ENCODE data around the gene SPEN. TPM values are rescaled to one million over a fixed set of nuclear protein-coding genes. Genes with fewer than 3 reads are reported as not detected.

The SPEN gene
- total RNA-seq, 1 donor from 2014 or later: 55.2 TPM

DNA sequence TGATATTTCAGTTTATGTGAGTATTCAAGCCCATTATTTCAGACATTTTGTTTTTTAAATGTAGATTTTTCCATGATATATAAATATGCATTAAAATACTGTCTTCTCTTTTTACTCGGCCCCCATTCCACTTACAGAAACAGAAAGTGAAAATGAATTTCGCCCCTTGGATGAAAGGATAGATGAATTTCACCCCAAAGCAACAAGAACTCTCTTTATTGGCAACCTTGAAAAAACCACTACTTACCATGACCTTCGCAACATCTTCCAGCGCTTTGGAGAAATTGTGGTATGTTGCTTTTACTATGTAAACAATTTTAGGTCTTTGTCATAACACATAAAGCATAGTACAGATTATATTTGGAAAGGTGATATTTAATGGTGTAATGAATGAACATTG, 68.5 kb downstream of the SPEN start:
- no peak overlapping the region for H3K4me3 ChIP-seq
- TF ChIP-seq POLR2A (IDR thresholded peaks at IDR 0.05) (no peak), POLR2AphosphoS5 (IDR thresholded peaks at IDR 0.05; ENCODE audit: insufficient read depth in 1 of 2, low read depth in 1 of 2) (no peak)
- TF ChIP-seq, protein P1, sequence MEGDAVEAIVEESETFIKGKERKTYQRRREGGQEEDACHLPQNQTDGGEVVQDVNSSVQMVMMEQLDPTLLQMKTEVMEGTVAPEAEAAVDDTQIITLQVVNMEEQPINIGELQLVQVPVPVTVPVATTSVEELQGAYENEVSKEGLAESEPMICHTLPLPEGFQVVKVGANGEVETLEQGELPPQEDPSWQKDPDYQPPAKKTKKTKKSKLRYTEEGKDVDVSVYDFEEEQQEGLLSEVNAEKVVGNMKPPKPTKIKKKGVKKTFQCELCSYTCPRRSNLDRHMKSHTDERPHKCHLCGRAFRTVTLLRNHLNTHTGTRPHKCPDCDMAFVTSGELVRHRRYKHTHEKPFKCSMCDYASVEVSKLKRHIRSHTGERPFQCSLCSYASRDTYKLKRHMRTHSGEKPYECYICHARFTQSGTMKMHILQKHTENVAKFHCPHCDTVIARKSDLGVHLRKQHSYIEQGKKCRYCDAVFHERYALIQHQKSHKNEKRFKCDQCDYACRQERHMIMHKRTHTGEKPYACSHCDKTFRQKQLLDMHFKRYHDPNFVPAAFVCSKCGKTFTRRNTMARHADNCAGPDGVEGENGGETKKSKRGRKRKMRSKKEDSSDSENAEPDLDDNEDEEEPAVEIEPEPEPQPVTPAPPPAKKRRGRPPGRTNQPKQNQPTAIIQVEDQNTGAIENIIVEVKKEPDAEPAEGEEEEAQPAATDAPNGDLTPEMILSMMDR (IDR thresholded peaks at IDR 0.05): no peak

DNA sequence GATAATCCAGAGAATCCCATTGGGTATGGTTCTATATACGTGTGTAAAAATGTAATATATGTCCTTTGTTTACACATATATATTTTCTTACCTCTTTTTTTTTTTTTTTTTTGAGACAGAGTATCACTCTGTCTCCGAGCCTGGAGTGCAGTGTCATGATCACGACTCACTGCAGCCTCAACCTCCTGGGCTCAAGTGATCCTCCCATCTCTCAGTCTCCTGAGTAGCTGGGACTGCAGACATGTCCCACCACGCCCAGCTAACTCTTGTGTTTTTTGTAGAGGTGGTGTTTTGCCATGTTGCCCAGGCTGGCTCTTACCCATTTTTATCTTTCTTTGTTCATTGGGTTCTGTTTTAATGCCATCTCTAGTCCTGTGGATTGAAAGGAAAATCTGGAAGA, 68.9 kb downstream of the SPEN start:
- no peak for DNase-seq (ENCODE audit: extremely low spot score in 2 of 2)
- intact Hi-C loops (cut with DNase I): no loop called here
- H3K27me3 ChIP-seq: no peaks in the 10 kb centered on the region
- peaks cover 19% of the 10 kb centered on the region for H3K4me1 ChIP-seq
- peak overlapping the region; percentile 8 for H3K27ac ChIP-seq
- no peaks in the 10 kb centered on the region for H3K9me3 ChIP-seq
- H3K36me3 ChIP-seq: peaks cover 0 to 45% of the 10 kb centered on the region in 2 donors
- TF ChIP-seq, protein P1 (IDR thresholded peaks at IDR 0.05): no peak
- TF ChIP-seq POLR2A (IDR thresholded peaks at IDR 0.05) (no peak), POLR2AphosphoS5 (IDR thresholded peaks at IDR 0.05; ENCODE audit: insufficient read depth in 1 of 2, low read depth in 1 of 2) (no peak)
- no peak overlapping the region for H3K4me3 ChIP-seq

More for the DNA sequence above, 68.5 kb downstream of the SPEN start:
- Histone ChIP-seq H3K9me3 (no peaks in the 10 kb centered on the region), H3K36me3 (peaks cover 0 to 45% of the 10 kb centered on the region in 2 donors), H3K4me1 (peaks cover 22% of the 10 kb centered on the region), H3K27ac (peak overlapping the region; percentile 8), H3K27me3 (no peaks in the 10 kb centered on the region)
- intact Hi-C loops (cut with DNase I): no loop called here
- no peak for DNase-seq (ENCODE audit: extremely low spot score in 2 of 2)

GRCh38 chr1:15916916-15917315, 69.4 kb downstream of the SPEN start:
- peaks cover 0 to 45% of the 10 kb centered on the region in 2 donors for H3K36me3 ChIP-seq
- peaks cover 14% of the 10 kb centered on the region for H3K4me1 ChIP-seq

DNA sequence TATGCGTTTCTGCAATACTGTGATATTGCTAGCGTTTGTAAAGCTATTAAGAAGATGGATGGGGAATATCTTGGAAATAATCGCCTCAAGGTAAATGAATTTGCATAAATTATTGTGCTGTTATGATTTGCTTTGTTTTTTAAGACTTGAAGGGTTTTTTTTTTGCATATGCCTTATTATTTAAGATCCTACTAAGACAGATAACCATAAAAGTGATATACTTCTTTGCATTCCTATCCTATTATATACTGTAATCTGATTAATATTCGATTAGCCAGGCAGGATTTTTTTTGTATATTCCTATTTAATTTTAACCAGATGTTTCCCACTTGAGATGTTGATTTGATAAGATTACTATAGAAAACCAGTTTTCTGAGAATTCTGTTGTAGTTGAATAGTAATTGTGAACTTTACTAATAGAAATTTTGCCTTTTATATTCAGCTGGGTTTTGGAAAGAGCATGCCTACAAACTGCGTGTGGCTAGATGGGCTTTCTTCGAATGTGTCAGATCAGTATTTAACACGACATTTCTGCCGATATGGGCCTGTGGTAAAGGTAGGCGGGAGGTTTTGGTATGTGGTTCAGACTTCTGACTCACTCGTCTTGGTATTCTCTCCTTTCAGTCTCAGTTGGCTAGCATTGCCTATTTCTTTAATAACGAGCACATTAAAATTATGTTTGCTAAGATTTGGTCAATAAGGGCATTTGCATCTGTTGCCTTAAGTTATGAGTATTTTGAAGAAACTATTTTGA, 71.6 kb downstream of the SPEN start:
- no peak overlapping the region for H3K27ac ChIP-seq
- no peak for DNase-seq (ENCODE audit: extremely low spot score in 2 of 2)
- intact Hi-C loops (cut with DNase I): no loop called here

More at GRCh38 chr1:15916916-15917315, 69.4 kb downstream of the SPEN start:
- Histone ChIP-seq H3K27me3 (no peaks in the 10 kb centered on the region), H3K9me3 (no peaks in the 10 kb centered on the region), H3K27ac (peak overlapping the region; percentile 8), H3K4me3 (no peak overlapping the region)
- intact Hi-C loops (cut with DNase I): no loop called here
- DNase-seq (ENCODE audit: extremely low spot score in 2 of 2): no peak
- TF ChIP-seq POLR2AphosphoS5 (IDR thresholded peaks at IDR 0.05; ENCODE audit: insufficient read depth in 1 of 2, low read depth in 1 of 2): no peak
- TF ChIP-seq, protein P1 (IDR thresholded peaks at IDR 0.05): no peak
- no peak for TF ChIP-seq POLR2A (IDR thresholded peaks at IDR 0.05)

More for the DNA sequence above, 71.6 kb downstream of the SPEN start:
- no peaks in the 10 kb centered on the region for H3K9me3 ChIP-seq
- TF ChIP-seq, protein P1 (IDR thresholded peaks at IDR 0.05): no peak
- no peak for TF ChIP-seq POLR2AphosphoS5 (IDR thresholded peaks at IDR 0.05; ENCODE audit: insufficient read depth in 1 of 2, low read depth in 1 of 2)
- peaks cover 0 to 49% of the 10 kb centered on the region in 2 donors for H3K36me3 ChIP-seq
- H3K4me1 ChIP-seq: peaks cover 14% of the 10 kb centered on the region
- H3K4me3 ChIP-seq: no peak overlapping the region
- no peaks in the 10 kb centered on the region for H3K27me3 ChIP-seq

All from vagina (tissue), 2 donors.